DOHH2 (cell line): ENCODE data around the gene TTC16.

Experiments
- H3F3A ChIP-seq: fragments of 200-600 bp; sonication (generic), shearing (Covaris generic); 2 replicates; pipeline ENCODE4 v1.6.0; 2016; ENCODE audit warnings: antibody characterized with exemption, mild to moderate bottlenecking; ENCODE audit not compliant: control insufficient read depth, insufficient read depth
- H3K27ac ChIP-seq: fragments of 200-600 bp; sonication (generic); 2 replicates; pipeline ENCODE4 v1.5.1; 2014; ENCODE audit warnings: low read depth, mild to moderate bottlenecking, low read length, moderate library complexity
- H3K27me3 ChIP-seq: fragments of 200-600 bp; sonication (generic); 2 replicates; pipeline ENCODE4 v1.6.1; 2014; ENCODE audit warnings: mild to moderate bottlenecking, low read length, mixed read lengths; ENCODE audit not compliant: control insufficient read depth
- H3K36me3 ChIP-seq: fragments of 200-600 bp; sonication (generic); 2 replicates; pipeline ENCODE4 v1.6.1; 2014; ENCODE audit warnings: mild to moderate bottlenecking, low read length, moderate library complexity, mixed read lengths; ENCODE audit not compliant: control insufficient read depth
- H3K4me1 ChIP-seq: fragments of 200-600 bp; sonication (generic); 2 replicates; pipeline ENCODE4 v1.6.1; 2014; ENCODE audit warnings: mild to moderate bottlenecking, low read length, mixed read lengths; ENCODE audit not compliant: control insufficient read depth
- H3K4me2 ChIP-seq: fragments of 200-600 bp; sonication (generic); 2 replicates; pipeline ENCODE4 v1.6.0; 2014; ENCODE audit warnings: mild to moderate bottlenecking, low read length, moderate library complexity
- H3K4me3 ChIP-seq: fragments of 200-600 bp; sonication (generic); 2 replicates; pipeline ENCODE4 v1.5.1; 2014; ENCODE audit warnings: mild to moderate bottlenecking, low read length, mixed read lengths
- H3K79me2 ChIP-seq: fragments of 200-600 bp; sonication (generic); 2 replicates; pipeline ENCODE4 v1.6.1; 2014; ENCODE audit warnings: mild to moderate bottlenecking, low read length, mixed read lengths; ENCODE audit not compliant: control insufficient read depth
- H3K9me2 ChIP-seq: fragments of 200-600 bp; sonication (generic); replicated peaks from 2 replicates; pipeline ENCODE4 v1.6.1; 2014; ENCODE audit warnings: mild to moderate bottlenecking, low read length, mixed read lengths; ENCODE audit not compliant: control insufficient read depth
- H3K9me3 ChIP-seq: fragments of 200-600 bp; sonication (generic); 2 replicates; pipeline ENCODE4 v1.6.1; 2014; ENCODE audit warnings: antibody characterized with exemption, low read length, mixed read lengths; ENCODE audit not compliant: control insufficient read depth, insufficient read depth
- H4K20me1 ChIP-seq: fragments of 200-600 bp; sonication (generic); 2 replicates; pipeline ENCODE4 v1.6.0; 2014; ENCODE audit warnings: low read depth, mild to moderate bottlenecking, antibody characterized with exemption, low read length, moderate library complexity; ENCODE audit not compliant: control insufficient read depth, insufficient read depth
- CTCF ChIP-seq: fragments of 200-600 bp; sonication (generic); IDR thresholded peaks from one replicate; pipeline ENCODE4 v1.5.1; 2014; ENCODE audit warnings: antibody characterized with exemption, mild to moderate bottlenecking, low read depth, low read length; ENCODE audit not compliant: poor library complexity, severe bottlenecking
- EZH2phosphoT487 ChIP-seq: fragments of 200-600 bp; sonication (generic); IDR thresholded peaks from 2 replicates; pipeline ENCODE4 v1.6.1; 2017; ENCODE audit warnings: borderline replicate concordance, mild to moderate bottlenecking, antibody characterized with exemption, low read length, moderate library complexity, mixed read lengths

Gene TTC16

GRCh38 chr9:127739614-127740330 lies 23.9 kb downstream of the TTC16 start:
- no peaks in the 10 kb centered on the region for H4K20me1 ChIP-seq
- no peaks in the 10 kb centered on the region for H3K79me2 ChIP-seq
- H3K4me2 ChIP-seq = no peak overlapping the region
- no peaks in the 10 kb centered on the region for H3K9me2 ChIP-seq
- H3K36me3 ChIP-seq = peaks cover 7% of the 10 kb centered on the region; the same call in 1 of the 2 replicates
- H3K27ac ChIP-seq = no peak overlapping the region
- H3K9me3 ChIP-seq = no peaks in the 10 kb centered on the region
- peaks cover 6% of the 10 kb centered on the region for H3K4me1 ChIP-seq
- H3K4me3 ChIP-seq = no peak overlapping the region
- H3F3A ChIP-seq = no peaks in the 10 kb centered on the region; the same call in 1 of the 2 replicates
- TF ChIP-seq EZH2phosphoT487 (no peak), CTCF (no peak)
- no peaks in the 10 kb centered on the region for H3K27me3 ChIP-seq

GRCh38 chr9:127741831-127742434 lies 26.1 kb downstream of the TTC16 start:
- no peaks in the 10 kb centered on the region for H3K79me2 ChIP-seq
- H3K4me1 ChIP-seq = no peaks in the 10 kb centered on the region
- H3K9me2 ChIP-seq = no peaks in the 10 kb centered on the region
- H3F3A ChIP-seq = no peaks in the 10 kb centered on the region; the same call in 1 of the 2 replicates
- no peaks in the 10 kb centered on the region for H4K20me1 ChIP-seq
- H3K4me2 ChIP-seq = no peak overlapping the region
- no peak overlapping the region for H3K27ac ChIP-seq
- peaks cover 14% of the 10 kb centered on the region for H3K36me3 ChIP-seq
- H3K4me3 ChIP-seq = no peak overlapping the region
- no peaks in the 10 kb centered on the region for H3K27me3 ChIP-seq
- no peaks in the 10 kb centered on the region for H3K9me3 ChIP-seq
- TF ChIP-seq EZH2phosphoT487 = no peak
- TF ChIP-seq CTCF = no peak

- H3K9me2 ChIP-seq = no peaks in the 10 kb centered on the region
- TF ChIP-seq CTCF (no peak), EZH2phosphoT487 (no peak)
- no peaks in the 10 kb centered on the region for H3K4me1 ChIP-seq
- no peaks in the 10 kb centered on the region; the same call in 1 of the 2 replicates for H3F3A ChIP-seq
- no peak overlapping the region for H3K4me2 ChIP-seq
- peaks cover 17% of the 10 kb centered on the region for H3K36me3 ChIP-seq
- H3K4me3 ChIP-seq = no peak overlapping the region
- no peaks in the 10 kb centered on the region for H3K9me3 ChIP-seq
- no peak overlapping the region for H3K27ac ChIP-seq
- H3K79me2 ChIP-seq = no peaks in the 10 kb centered on the region
- H4K20me1 ChIP-seq = no peaks in the 10 kb centered on the region
- no peaks in the 10 kb centered on the region for H3K27me3 ChIP-seq
Measured at GRCh38 chr9:127742435-127743088, 26.7 kb downstream of the TTC16 start.
